HepG2 (cell line): ENCODE results near the gene GMEB2.

Experiments
- CHD2 ChIP-seq: IDR thresholded peaks from 2 replicates; pipeline ENCODE4 v1.6.1; 2011; ENCODE audit warnings: low read depth, low read length, improper control_type of control experiment
- CTCF ChIP-seq: sonication (generic); formaldehyde crosslinking; IDR thresholded peaks from 2 replicates; pipeline ENCODE4 v1.5.0; 2020; ENCODE audit warnings: mild to moderate bottlenecking, missing genetic modification reagents, moderate library complexity
- E2F5 ChIP-seq: sonication (generic); formaldehyde crosslinking; conservative IDR thresholded peaks from 2 replicates; pipeline ENCODE4 v1.4.0; 2020; ENCODE audit warnings: missing genetic modification reagents
- ERF ChIP-seq: IDR thresholded peaks from 2 replicates; pipeline ENCODE4 v1.6.1; 2018; ENCODE audit warnings: missing biosample characterization, missing genetic modification reagents
- EZH2 ChIP-seq: conservative IDR thresholded peaks from 2 replicates; pipeline ENCODE4 v1.6.1; 2012; ENCODE audit warnings: mild to moderate bottlenecking, low read depth, low read length, moderate library complexity
- MEIS1 ChIP-seq: sonication (generic); formaldehyde crosslinking; IDR thresholded peaks from 2 replicates; pipeline ENCODE4 v1.9.0; 2021; ENCODE audit warnings: mild to moderate bottlenecking, missing genetic modification reagents, moderate library complexity, borderline replicate concordance
- MXD4 ChIP-seq: IDR thresholded peaks from 2 replicates; pipeline ENCODE4 v1.6.1; 2016; ENCODE audit warnings: mild to moderate bottlenecking, missing biosample characterization, missing genetic modification reagents
- SMARCE1 ChIP-seq: fragments of 450-650 bp; IDR thresholded peaks from 2 replicates; pipeline ENCODE4 v1.6.1; 2017; ENCODE audit warnings: borderline replicate concordance
- TEAD2 ChIP-seq: sonication (generic); formaldehyde crosslinking; IDR thresholded peaks from 2 replicates; pipeline ENCODE4 v1.9.0; 2021; ENCODE audit warnings: missing genetic modification reagents
- ZNF558 ChIP-seq: sonication (generic); formaldehyde crosslinking; IDR thresholded peaks from 2 replicates; pipeline ENCODE4 v1.9.0; 2022; ENCODE audit warnings: mild to moderate bottlenecking, missing genetic modification reagents, borderline replicate concordance

DNA sequence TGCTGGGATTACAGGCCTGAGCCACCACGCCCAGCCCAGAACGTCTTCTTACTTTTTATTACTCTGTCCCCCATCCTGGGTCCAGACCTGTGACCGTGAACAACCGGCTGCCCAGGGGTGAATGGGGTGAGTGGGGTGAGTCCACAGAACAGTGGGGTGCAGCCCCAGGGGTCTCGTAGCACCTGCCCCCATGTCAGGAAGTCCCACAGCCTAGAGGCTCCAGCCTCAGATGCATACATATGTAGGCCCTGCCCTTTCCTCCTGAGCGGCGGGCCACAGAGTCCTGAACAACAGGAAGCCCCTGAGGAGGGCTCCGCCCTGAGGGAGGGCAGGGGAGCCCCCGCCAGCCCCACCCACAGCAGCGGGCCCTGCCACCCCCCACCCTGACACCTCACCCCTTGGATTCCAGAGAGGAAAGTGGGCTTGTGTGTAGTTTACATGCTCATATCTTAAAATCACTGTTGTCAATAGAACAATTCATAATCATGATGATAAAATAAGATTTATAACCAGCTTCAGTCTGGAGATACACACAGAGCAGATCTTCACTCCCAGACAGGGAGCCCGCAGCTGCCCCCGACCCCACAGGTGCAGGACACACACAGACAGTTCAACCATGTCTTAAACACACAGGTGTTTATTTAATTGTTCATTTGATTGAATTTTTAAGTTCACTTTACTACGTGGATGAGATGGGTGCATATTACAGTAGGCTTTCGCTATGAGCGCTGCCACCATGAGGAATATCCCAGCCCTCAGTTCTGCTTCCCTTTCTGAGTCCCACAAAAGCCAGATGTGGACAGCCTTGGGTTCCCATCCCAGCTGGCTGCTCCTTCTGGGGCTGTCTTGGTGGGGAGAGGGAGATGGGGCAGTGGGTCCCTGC is 12.4 kb upstream of the GMEB2 start:
- TF ChIP-seq ERF (CRISPR knock-in tag) (no peak), CTCF (CRISPR knock-in tag) (no peak), MEIS1 (CRISPR knock-in tag) (no peak), TEAD2 (CRISPR knock-in tag) (no peak), CHD2 (no peak), SMARCE1 (no peak), E2F5 (CRISPR knock-in tag) (no peak), MXD4 (CRISPR knock-in tag) (no peak), EZH2 (no peak), ZNF558 (CRISPR knock-in tag) (no peak)
